Pulmonary artery endothelial cell (primary cell): ENCODE results near the gene CTPS2. TPM values are rescaled to one million over a fixed set of nuclear protein-coding genes. Genes with fewer than 3 reads are reported as not detected.
A peak's percentile ranks its signal among the peaks of the same experiment; 100 is the strongest.

Experiments used
- DNase-seq: peaks from one replicate; pipeline ENCODE4 v3.0.0-alpha.2; 2011; ENCODE audit warnings: low read depth, low spot score
- total RNA-seq: library from RNA; depleted of rRNA; stranded (reverse); fragments of >200 nt; gene quantifications from 2 replicates; pipeline ENCODE4 v1.2.3, GENCODE V29; 2014

The CTPS2 gene
- total RNA-seq, 1 donor from 2014 or later = 14.4 TPM

- no peak for DNase-seq
Observed at GRCh38 chrX:16711893-16712547, 449 bp downstream of the CTPS2 start.

- no peak for DNase-seq
Observed at GRCh38 chrX:16711219-16711811, 1.2 kb downstream of the CTPS2 start.

GRCh38 chrX:16708016-16708415, 4.5 kb downstream of the CTPS2 start:
- no peak for DNase-seq

GRCh38 chrX:16705370-16705769, 7.1 kb downstream of the CTPS2 start:
- DNase-seq = no peak

GRCh38 chrX:16702700-16703599, 9.5 kb downstream of the CTPS2 start:
- DNase-seq = no peak

- no peak for DNase-seq
Observed at GRCh38 chrX:16700734-16701133, 11.7 kb downstream of the CTPS2 start.

GRCh38 chrX:16699389-16699788, 13.1 kb downstream of the CTPS2 start:
- DNase-seq = no peak

GRCh38 chrX:16696956-16697355, 15.5 kb downstream of the CTPS2 start:
- DNase-seq = no peak

GRCh38 chrX:16695079-16695676, 17.3 kb downstream of the CTPS2 start:
- no peak for DNase-seq

GRCh38 chrX:16687514-16687913, 25.0 kb downstream of the CTPS2 start:
- no peak for DNase-seq

- DNase-seq = no peak
Observed at GRCh38 chrX:16683007-16683664, 29.3 kb downstream of the CTPS2 start.

GRCh38 chrX:16678689-16679088, 33.8 kb downstream of the CTPS2 start:
- DNase-seq = no peak

- DNase-seq = peak; percentile 29
Observed at GRCh38 chrX:16671005-16671404, 41.5 kb downstream of the CTPS2 start.

- no peak for DNase-seq
Observed at GRCh38 chrX:16666541-16666940, 45.9 kb downstream of the CTPS2 start.

GRCh38 chrX:16665089-16665488, 47.4 kb downstream of the CTPS2 start:
- no peak for DNase-seq

GRCh38 chrX:16664626-16665025, 47.8 kb downstream of the CTPS2 start:
- no peak for DNase-seq

- DNase-seq = no peak
Observed at GRCh38 chrX:16664074-16664473, 48.4 kb downstream of the CTPS2 start.

- DNase-seq = no peak
Observed at GRCh38 chrX:16662402-16662801, 50.1 kb downstream of the CTPS2 start.

- DNase-seq = no peak
Observed at GRCh38 chrX:16661495-16661894, 51.0 kb downstream of the CTPS2 start.

GRCh38 chrX:16659321-16659720, 53.1 kb downstream of the CTPS2 start:
- no peak for DNase-seq

GRCh38 chrX:16658284-16658683, 54.2 kb downstream of the CTPS2 start:
- DNase-seq = no peak
